HFF-Myc (cell line): ENCODE measurements around the gene LRPAP1.

Experiments
- DNase-seq: peaks from one replicate; pipeline ENCODE4 v3.0.0-alpha.2; 2011; ENCODE audit warnings: low read depth; ENCODE audit errors: extremely low read depth
- H3K4me3 ChIP-seq: replicated peaks from 2 replicates; pipeline ENCODE4 v1.5.1; 2011; ENCODE audit warnings: low read depth, mild to moderate bottlenecking, control low read depth, low read length
- CTCF ChIP-seq: IDR thresholded peaks from 2 replicates; pipeline ENCODE4 v1.5.1; 2012; ENCODE audit warnings: mild to moderate bottlenecking, low read depth, low read length, control low read depth; ENCODE audit errors: missing control alignments

The LRPAP1 gene

DNA sequence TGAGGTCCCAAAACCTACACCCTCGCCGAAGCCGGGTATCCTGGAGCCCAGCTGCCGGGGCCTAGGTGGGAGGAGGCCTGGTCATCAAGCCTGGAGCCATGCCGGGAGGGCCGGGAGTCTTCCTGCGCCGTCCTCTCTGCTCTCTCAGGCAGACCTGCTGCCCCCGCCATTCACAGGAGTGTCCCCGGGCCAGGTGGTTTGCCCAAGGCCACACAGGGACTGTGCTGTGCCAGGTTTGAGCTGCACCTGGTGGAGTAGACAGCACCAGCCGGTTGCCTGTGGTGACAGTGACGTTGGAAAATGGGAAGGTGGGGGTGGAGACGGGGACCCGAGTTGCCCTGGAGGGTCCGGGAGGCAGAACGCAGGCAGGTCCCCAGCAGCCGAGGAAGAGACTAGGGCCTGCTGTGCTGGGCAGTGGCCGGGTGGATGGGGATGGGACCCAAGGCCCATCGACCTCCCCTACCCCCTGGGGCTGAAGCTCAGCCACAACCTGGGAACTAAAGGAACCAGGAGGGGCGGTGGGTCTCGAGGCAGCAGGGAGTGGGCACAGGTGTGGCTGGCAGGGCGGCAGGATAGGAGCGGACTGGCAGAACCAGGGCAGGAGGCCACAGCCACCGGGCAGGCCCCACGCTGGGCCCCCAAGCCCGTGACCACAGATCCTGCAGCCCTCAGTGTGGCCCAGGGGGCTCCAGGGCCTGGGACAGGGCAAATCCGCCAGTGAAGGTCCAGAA is 59.6 kb downstream of the LRPAP1 start:
- DNase-seq, result no peak
- no peak for TF ChIP-seq CTCF
- H3K4me3 ChIP-seq, result no peak overlapping the region

GRCh38 chr4:3471886-3472285 is 60.3 kb downstream of the LRPAP1 start:
- no peak overlapping the region for H3K4me3 ChIP-seq
- no peak for DNase-seq
- TF ChIP-seq CTCF, result no peak

DNA sequence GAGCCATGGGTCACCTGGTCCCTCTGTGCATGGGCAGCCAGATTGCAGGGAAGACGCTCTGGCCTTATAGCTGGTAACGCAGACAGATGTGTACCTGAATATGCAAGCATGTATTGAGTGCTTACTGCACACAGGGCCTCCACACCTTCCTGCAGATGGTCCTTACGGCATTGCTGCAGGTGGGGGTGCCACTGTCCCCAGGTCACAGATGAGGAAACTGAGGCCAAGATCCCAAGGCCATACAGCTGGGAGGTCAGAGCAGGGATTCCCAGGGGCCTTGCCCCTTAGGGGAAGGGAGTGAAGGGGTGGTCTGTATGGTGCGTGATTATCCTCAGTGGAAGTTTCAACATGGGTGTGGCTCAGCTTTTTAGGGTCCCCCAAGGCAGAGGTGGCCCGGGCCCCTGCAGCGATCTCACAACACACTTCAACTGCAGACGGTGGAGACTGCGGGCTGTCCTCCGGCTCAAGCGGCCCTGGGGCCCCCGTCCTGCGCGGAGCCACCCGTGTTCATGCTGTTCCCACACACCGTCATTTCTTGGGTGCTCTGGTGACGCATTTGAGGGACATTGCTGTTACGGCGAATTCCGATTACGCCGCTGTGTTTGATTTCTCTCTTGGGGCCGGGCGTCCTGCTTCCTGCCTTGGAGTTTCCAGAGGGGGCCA is 61.0 kb downstream of the LRPAP1 start:
- no peak for DNase-seq
- no peak for TF ChIP-seq CTCF

GRCh38 chr4:3470244-3471097 is 61.8 kb downstream of the LRPAP1 start:
- DNase-seq, result peak; percentile 19

More for the DNA sequence above, 61.0 kb downstream of the LRPAP1 start:
- no peak overlapping the region for H3K4me3 ChIP-seq

DNA sequence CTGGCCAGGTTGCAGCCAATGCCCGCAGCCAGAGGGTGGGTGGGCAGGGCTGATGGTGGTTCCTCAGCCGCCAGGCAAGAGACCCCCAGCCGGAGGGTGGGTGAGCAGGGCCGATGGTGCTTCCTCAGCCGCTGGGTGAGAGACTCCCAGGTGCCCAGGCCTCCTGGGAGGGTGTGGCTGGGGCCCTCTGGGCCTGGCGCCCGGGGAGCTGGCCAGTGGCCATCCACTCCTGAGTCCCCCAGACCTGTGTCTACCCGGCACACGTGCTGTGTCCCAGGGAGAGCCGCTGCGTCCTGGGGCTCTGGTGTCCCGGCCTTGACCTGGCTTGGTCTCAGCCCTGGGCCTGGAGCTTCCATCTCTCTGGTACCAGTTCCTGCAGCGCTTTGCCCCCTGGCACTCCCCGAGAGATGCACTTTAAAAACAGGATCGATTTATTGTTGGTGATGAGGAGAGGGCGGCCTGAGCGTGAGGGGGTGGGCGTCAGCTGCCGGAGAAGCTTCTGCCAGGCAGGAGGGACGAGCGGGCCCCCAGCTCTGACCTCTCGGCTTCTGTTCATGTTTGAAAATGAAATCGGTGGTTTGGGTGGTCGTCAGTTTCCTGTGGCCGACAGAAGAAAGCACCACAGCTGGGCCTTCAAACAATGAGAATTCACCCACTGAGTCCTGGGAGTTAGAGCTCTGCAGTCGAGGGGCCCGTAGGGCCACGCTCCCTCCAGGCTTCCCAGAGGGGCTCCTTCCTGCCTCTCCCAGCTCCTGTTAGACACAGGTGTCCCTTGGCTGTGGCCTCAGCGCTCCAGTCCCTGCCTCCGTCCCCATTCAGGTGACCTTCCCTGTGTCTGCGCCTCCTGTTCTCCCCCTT is 62.6 kb downstream of the LRPAP1 start:
- DNase-seq, result no peak
- no peak for TF ChIP-seq CTCF
- H3K4me3 ChIP-seq, result no peak overlapping the region

More at GRCh38 chr4:3470244-3471097, 61.8 kb downstream of the LRPAP1 start:
- no peak overlapping the region for H3K4me3 ChIP-seq
- TF ChIP-seq CTCF, result no peak

GRCh38 chr4:3468804-3469203 is 63.4 kb downstream of the LRPAP1 start:
- no peak for DNase-seq
- TF ChIP-seq CTCF, result no peak
- no peak overlapping the region for H3K4me3 ChIP-seq
